Dedifferentiated amniotic fluid mesenchymal stem cell (primary cell): ENCODE measurements around the gene AGK.

Experiments used
- DNase-seq: peaks from one replicate; pipeline ENCODE4 v3.0.0-alpha.2; 2016; ENCODE audit errors: extremely low spot score

AGK gene

DNA sequence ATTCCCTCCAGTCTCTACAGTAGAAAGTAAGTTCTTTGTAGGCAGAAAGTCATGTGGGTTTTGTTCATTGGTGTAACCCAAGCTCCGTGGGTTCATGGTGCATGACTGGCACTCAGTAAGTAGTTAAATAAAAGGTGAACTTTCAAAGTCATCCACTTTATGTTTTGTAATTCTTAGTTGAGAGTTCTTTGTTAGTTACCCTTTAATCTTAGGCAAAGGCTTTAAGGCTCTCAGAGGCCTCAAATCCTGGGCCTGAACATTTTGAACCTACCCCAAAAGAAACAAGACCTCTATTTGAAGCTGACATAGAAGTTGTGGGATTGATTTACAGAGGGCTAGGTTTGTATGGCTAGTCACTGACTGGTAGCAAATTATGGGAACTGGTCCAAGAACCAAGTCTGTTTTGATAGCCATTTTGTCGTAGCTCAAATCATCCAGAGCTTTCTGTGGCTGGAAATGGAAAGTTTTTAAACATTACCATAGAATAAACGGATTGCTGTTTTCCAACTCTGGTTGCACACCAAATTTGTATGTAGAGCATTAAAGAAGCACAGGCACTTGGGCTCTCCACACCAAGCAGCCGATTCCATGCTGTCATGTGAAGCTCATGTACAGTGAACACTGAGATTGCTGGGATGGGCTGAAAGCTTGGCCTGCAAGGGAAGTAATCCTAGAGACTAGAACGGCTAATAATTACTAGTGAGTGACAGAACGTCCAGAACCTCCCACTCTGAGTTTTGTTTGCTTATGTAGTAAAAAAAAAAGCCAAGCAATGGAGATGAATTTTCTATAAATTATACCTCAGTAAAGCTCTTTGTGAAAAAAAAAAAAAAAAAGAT is 97.3 kb downstream of the AGK start:
- no peak for DNase-seq

DNA sequence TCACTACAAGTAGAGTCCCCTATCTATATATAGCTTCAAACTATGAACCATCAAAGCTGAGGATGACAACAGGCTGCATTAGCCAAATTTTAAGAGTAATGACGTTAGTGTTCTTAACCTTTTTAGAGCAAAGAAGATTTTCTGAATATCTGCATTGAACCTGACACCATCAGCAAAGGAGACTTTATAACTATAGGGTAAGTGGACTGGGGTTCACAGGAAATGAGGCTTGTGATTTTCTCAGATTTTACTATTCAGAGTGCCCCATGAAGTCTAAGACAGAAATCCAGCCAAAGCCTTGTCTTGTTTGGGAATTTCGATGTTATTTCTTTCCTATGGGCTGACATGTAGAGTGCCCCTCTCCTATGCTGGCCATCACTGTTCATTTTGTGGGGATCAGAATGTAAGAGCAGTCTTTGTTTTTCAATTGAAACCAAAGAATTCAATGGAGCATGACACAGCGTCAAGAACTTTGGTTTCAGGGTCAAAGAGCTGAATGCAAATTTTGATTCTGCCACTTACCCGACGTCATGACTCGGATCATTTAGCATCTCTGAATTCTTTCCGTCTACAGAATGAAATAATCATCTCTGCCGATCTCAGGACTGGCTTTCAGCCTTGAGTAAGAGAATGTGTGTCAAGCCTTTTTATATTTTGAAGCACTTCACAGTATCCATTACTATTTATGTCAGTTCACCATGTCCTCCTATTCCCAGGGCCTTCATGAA is 98.1 kb downstream of the AGK start:
- peak; percentile 25 for DNase-seq

DNA sequence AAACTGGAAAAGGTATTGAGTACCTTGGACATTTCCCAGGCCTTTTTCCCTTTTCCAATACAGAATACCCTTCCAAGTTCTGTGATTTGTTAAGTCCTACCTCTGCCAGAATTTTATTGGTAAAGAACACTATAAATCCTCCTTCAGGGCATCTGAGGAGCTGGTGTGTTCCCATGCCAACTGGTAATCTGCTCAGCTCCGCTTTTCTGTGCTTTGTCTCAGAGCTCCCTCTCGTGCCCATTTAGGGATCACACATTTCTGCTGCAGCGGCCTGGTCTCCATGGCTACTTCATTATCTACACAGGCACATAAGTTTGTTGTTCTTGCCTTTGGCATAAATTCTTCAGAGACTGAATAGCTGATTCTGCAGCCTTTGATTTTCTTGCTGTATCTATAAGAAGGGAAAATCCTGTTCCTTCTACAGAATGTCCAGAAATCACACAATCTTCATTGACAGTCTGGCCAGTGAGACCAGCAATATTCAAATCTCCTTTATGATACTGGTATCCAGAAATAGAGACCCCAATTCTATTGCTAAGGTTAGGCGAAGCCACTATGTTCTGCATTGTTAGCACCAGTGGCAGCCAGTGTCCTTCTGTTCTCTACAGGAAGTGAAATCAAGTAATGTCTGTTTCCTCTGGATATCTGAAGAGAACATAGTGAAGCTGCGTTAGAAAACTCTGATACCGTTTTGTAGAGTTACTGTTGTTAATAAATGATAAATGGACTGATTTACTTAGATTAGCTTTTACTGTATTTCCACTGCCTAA is 98.8 kb downstream of the AGK start:
- DNase-seq: peak; percentile 94

DNA sequence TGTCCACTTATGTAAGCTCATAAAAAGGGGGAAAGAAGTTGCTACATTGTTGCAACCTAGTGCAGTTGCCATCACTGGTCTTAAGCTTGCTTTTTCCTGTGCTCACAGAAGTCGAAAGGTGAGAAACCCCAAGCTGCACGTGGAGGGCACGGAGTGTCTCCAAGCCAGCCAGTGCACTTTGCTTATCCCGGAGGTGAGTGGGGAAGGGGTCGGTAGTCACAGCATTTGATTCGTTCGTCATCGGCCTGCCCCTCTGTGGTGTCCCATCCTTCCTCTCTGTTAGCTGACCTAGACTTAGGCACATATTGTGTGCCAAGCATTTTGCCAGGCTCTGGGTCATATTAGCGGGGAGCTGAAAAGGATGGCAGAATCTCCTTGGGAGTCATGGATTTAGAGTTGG is 100.2 kb downstream of the AGK start:
- DNase-seq: no peak

DNA sequence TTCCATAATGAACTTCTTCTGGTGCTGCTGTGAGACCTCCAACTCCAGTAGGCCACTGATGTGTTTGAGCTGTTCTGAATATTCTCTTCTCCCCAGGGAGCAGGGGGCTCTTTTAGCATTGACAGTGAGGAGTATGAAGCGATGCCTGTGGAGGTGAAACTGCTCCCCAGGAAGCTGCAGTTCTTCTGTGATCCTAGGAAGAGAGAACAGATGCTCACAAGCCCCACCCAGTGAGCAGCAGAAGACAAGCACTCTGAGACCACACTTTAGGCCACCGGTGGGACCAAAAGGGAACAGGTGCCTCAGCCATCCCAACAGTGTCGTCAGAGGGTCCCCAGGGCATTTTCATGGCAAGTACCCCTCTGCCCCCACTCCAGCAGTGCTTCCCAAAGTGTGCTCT is 101.5 kb downstream of the AGK start:
- no peak for DNase-seq

DNA sequence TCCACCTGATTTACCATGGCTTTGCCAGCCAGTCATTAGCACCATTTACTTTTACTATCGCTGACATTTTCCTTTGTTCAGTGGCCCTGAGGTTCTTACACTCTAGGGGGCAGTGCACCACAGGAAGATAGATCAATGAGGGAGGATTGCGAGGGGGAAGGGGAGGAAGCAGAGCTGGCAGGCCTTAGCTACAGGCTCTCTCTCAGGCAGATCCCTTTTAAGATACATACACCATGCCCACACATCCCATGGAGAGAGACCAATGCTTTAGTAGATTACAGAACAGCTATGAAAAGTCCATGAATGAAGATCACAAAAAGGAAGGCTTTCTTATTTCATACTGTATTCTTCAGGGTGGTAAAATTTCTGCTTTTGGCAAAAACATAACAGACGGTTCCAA is 103.3 kb downstream of the AGK start:
- DNase-seq: peak; percentile 29

DNA sequence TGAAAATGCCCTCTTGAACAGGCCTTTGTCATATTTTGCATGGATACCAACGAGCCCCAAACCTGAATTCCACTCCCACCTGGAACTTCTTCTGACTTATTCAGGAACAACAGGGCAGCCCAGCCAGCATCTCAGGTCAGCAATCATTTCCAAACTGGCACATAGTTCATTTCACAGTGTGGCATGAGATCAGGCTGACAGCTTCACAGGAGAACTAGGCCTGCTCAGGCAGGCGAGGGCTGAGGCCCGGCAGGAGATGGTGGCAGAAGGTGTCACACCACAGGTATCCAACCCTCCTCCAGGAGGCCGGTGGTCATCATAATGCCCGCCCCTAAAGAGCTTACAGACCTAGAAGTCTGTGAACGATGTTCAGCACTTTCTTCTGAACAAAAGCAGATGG is 108.3 kb downstream of the AGK start:
- no peak for DNase-seq

DNA sequence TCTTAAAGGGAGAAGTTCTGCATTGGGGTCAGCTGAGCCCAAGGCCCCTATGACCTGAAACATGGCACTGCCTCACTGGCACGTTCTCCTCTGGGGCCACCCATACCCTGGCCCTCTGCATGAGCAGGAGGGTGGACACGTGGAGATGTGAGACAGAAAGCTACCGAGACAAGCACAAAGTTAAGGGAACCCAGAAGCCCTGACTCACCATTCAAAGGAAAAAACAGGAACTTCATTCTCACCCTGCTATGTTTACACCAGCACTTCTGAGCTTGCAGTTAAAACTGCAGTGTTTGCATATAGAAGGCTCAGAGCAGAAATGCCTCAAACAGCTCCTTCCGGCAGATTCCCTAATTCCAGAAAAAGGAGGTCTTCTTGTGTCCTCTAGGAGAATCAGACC is 109.0 kb downstream of the AGK start:
- no peak for DNase-seq

DNA sequence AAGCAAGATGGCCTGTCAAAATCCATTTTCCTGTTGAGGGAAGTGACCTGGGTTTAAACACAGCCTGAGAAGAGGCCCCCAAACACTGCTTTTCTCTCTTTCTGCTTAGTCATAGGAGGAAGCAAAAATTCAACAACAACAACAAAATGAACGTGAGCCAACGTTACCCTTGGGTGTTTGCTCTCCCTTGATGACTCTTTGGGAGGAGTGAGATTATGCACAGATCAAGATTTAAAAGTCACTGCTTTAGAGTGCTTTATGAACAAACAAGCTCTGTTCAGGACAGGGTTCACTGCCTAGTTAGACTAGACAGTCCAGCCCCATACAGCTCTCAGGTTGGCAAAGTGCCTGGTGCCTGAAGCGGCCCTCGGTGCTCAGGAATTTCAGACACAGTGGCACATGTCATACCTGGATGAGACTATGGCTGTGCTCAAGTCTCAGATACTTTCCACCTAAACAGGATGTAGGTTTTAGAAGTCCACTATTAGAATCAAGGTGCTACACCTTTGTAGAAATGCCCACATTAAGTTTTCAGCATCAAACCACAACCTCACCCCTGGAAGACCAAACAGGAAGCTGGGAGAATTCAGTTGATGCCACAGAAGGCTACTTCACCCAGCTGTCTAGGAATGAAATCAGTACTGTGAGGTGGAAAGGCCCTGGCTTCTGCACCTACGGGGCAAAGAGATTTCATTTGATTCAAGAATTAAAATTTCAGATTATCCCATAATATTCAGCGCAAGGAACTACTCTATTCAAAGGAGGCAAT is 112.1 kb downstream of the AGK start:
- no peak for DNase-seq

DNA sequence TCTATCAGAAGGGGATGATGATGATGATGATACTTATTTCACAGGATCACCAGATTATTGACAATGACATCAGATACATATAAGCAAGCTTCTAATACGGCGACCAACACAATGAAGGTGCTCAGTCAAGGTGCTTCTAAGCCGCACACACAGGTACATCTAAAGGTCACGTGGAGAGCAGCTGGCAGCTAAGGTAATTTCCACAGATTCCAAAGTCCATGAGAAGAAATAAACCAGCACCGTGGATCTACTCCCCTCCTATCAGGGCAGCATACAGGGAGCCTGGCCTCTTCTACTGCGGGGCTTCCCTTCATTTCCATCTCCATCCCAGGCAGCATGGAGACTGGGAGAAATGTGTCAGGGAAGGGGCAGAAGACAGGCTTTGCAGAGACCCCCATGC is 113.2 kb downstream of the AGK start:
- no peak for DNase-seq

DNA sequence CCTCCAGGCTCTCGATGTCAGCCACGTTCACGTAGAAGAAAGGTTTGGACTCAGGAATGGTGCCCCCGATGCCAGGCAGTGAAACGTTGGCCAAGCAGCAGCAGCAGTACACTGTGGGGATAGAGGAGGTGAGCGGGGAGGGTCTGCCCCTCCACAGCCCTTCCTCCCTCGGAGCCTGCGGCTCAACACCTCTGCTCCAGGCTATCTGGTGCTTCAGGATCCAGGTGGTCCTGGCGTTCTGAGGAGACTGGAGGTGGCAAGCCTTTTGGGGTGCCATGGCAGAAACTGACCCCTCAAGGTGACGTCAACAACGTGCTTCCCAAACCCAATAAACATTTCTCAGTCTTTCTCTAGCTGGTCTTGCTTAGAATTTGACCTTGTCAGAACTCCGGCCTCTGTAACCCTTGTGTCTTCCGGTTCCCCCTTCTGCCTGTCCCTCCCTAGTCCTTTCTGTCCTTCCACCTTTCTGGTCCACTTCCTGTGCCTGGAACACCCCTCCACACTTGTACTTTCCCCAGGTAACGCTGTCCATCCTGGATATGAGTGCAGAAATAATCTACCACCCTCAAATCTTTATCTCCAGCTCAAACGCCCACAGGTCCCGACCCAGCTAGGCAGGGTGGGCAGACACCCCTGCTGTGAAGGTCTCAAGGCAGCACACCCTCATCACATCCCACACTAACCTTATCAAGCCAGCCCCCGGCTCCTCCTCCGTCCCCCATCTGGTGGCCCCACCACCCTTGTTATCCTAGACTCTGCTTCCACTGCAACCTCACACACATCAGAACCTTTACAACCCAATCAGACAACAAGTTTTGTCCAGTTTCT is 114.2 kb downstream of the AGK start:
- DNase-seq: no peak

DNA sequence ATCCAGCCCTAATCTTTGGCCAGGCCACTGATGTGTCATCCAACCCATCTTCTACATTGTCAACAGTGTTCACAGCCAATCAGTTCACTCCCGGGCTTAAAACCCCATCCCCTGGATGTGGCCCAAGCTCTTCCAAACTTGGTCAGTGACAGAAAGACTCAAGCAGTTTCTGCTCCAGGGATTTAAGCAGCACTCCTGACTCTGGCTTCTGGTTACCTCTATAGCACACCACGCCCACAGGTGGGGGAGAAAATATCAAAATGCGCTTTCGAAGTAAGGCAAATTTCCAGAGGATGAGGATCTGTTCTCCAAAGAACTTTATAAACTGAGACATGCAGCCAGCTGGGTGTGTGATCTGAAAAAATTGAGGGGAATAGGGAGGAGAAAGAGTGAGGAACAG is 114.9 kb downstream of the AGK start:
- DNase-seq: no peak

DNA sequence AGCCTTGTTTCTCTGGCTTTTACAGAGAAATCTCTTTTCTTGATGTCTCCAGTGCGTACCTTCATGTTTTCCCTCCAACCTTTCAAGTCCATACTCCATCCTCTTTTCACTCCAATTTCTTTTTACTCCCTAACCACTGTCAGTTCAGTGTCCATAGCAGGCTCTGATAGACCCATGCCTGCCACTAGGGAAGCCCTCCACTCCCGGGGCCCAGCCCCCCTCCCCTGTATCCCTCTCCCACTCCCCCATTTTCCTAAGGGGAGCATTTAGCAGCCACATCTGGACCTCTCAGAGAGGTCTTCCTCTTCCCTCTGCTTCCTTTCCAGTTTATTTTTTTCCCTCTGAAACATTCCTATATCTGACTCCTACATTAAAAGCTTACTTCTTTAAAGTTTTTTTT is 117.6 kb downstream of the AGK start:
- no peak for DNase-seq

DNA sequence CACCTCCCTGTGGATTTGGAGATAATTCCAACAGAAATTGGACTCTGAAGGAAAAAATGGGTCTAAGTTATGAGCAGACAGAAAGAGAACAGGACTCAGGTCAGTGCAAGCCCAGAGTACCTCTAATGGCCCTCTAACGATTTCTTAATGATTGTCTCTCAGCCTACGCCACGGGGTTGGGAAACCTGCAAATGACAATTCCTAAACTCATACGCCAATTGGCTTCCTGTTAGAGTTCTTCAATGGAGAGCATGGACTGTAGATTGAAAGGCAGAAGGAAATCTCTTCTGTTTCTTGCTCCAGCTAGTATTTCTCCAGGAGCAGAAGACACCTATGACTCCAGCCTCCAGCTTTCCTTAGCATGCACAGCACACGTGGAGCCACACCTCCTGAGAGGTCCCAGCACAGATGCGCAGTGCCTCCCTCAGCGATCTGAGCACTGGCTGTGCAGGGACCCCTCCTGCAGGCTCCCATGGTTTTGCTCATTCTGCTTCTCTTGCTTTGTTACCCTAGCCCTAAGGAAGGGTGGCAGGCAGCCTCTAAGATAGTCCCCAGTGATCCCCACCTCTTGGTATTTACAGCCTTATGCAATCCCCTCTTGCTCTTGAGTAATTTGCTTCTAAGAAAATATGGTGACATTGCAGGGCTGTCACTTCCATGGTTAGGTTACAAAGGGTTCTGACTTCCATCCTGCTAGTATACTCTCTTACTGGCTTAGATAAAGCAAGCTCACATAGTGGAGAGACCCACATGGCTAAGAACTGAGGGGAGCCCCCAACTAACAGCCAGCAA is 120.7 kb downstream of the AGK start:
- DNase-seq: no peak

DNA sequence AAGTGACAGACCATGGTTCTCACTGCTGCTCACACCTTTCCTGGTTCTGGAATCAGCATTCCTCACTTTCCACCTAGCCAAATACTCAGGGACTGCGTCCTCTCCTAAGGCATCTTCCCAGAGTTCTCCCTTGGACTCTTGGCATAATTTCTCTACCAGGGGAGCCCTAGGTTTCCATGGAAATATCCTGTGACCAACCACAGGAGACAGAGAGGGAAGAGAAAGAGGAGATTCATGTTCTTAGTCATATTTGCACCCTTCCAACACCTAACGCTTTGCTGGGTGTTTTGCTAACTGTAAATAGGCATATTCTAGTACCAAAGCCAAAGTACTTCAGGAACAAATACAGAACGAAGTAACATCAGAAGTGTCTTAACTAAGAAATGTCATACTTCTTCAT is 122.1 kb downstream of the AGK start:
- DNase-seq: no peak

DNA sequence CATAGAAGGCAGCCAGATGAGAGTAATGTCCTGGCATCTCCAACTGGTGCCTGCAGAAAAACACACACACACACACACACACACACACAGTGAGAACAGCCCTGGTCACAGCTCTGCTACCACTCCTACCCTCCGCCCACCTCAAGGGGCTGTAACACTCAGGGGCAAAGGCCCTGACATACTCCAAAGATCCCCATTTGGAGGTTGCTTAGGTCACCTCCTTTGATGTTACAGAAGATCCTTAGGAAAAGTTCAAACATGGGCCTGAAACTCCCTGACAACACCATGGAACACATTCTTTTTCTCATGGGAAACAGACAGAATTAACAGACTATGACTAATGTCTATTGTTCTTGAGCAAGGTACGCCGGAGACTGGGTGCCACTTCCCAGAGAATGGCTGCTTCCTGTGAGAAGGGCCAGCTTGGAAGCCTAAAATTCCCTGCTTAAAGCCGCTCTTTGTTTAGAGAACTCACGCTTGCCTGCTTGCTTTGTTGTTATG is 123.0 kb downstream of the AGK start:
- DNase-seq: no peak

DNA sequence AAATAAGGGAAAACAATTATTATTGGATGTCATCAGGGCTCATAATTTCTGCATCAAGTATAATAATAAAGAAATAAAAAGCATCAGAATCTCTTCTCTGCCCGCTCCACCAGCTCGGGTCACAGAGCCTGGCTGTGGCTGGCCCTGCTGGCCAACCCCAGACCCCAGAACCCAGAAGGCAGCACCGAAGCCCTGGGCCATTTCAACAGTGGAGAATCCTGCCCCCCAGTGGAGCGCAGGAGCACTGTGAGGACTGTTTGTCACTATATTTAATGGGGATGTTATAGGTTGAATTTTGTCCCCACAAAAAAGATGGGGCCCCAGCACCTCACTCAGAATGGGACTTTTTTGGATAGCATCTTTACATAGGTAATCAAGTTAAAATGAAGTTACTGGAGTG is 123.5 kb downstream of the AGK start:
- DNase-seq: no peak

DNA sequence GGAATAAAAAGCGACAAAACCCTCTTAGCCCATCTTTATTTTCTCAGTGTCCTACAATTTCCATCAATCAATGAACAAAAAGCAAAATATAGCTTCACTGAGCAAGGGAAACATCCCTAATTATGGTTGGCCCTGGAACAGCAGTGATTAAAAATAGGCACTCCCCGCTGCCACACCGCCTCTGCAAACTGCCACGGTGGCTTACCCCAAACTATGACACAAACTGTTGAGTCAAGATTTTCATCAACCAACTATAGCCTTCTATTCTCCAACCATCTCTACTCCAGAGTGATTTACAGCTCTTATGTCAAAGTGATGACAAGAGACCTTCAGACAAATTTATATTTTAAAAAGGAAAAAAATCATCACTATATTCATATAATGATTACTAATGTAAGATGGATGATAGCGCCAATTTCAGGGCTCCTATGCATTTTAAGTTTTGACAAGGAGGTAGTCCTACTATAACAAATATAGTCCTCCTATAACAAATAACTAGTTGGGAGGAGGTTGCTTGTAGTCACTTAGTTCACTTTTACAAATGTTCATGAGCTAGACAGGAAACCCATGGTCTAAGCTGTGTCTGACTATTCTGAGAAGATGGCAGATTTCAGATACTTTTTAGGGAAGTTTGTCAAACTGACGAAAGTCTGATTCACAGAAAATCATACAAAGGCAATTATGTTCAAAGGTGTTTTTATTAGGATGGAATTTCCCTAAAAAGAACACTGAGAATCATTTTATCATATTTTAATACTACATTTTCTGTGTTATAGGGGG is 124.4 kb downstream of the AGK start:
- DNase-seq: no peak

DNA sequence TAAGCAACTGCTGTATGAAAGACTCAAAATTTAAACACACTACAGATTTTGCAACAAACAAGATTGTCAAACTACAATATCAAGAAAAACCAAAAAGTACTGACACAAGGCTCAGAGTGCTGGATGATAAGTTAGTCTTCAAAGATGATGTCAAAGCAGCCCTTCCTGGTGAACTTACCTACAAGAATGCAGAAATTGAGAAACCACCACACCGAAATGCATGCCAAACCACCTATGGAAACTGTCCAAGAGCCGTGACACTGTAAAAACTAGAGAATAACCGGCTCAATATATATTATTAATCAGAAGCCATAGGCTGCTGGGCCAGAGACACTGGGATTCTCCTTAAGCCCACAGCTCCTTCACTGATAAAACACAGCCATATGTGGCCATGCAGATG is 125.4 kb downstream of the AGK start:
- DNase-seq: no peak
